ENCODE results near the gene VSIG8.

GRCh38 chr1:159843459-159843858 lies 19.0 kb downstream of the VSIG8 start:
- TF ChIP-seq CTCF (conservative IDR thresholded peaks at IDR 0.05; ENCODE audit: low read depth, low read length) (no peak), EZH2 (IDR thresholded peaks at IDR 0.05; ENCODE audit: borderline replicate concordance, low read depth, low read length, poor library complexity, severe bottlenecking) (no peak)

All from A673 (cell line).